Testis (tissue), 2 donors: ENCODE results near the gene MYBPC3.

Source experiments
- POLR2A ChIP-seq: fragments of 450-650 bp; IDR thresholded peaks from one replicate; pipeline ENCODE4 v1.6.1; 2017; ENCODE audit warnings: antibody characterized with exemption, mild to moderate bottlenecking, moderate library complexity
- TF ChIP-seq, protein P1 (sequence below), 3 experiments: fragments of 450-650 bp in 2 of 3; fragments of 200-600 bp in 1 of 3; sonication (generic) in 1 of 3; IDR thresholded peaks; one replicate each; pipeline ENCODE4 v1.5.1; 2016 to 2019; ENCODE audit warnings: antibody characterized with exemption in 3 of 3, mild to moderate bottlenecking in 2 of 3, moderate library complexity in 1 of 3

DNA sequence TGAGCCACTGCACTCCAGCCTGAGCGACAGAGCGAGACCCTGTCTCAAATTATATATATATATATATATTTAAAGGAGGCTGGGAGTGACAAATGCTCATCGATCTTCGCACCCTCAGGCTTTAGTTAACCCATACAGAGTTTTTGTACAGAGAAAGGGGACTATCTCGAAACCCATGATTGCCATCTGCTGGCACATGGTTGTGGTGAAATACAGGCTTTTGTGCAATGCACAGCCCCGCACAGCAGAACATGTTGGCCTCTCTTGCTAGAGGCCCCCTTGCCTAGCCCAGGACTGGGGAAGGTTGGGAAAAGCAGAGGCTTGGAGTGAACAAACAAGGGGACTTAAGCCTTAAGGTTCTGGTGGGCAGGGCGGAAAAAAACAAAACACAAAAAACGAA, 3.6 kb downstream of the MYBPC3 start:
- no peak for TF ChIP-seq POLR2A
- TF ChIP-seq, protein P1, sequence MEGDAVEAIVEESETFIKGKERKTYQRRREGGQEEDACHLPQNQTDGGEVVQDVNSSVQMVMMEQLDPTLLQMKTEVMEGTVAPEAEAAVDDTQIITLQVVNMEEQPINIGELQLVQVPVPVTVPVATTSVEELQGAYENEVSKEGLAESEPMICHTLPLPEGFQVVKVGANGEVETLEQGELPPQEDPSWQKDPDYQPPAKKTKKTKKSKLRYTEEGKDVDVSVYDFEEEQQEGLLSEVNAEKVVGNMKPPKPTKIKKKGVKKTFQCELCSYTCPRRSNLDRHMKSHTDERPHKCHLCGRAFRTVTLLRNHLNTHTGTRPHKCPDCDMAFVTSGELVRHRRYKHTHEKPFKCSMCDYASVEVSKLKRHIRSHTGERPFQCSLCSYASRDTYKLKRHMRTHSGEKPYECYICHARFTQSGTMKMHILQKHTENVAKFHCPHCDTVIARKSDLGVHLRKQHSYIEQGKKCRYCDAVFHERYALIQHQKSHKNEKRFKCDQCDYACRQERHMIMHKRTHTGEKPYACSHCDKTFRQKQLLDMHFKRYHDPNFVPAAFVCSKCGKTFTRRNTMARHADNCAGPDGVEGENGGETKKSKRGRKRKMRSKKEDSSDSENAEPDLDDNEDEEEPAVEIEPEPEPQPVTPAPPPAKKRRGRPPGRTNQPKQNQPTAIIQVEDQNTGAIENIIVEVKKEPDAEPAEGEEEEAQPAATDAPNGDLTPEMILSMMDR (IDR thresholded peaks at IDR 0.05): no peak
